Astrocyte of the cerebellum (primary cell): Measurements from ENCODE around the gene MTMR3.
A peak's percentile ranks its signal among the peaks of the same experiment; 100 is the strongest.

Source experiments
- DNase-seq: peaks from one replicate; pipeline ENCODE4 v3.0.0-alpha.2; 2011; ENCODE audit warnings: low read depth
- H3K4me3 ChIP-seq: 2 replicates; pipeline ENCODE4 v1.5.1; 2011; ENCODE audit warnings: mild to moderate bottlenecking, low read depth, low read length, moderate library complexity
- CTCF ChIP-seq: IDR thresholded peaks from 2 replicates; pipeline ENCODE4 v1.5.1; 2012; ENCODE audit warnings: low read length, low read depth, moderate library complexity, mild to moderate bottlenecking; ENCODE audit errors: missing control alignments
- in situ Hi-C: cut with HindIII; loops from 2 replicates; pipeline ENCODE4 v1.10.0; 2017; ENCODE audit warnings: low sequenced_read_pairs

MTMR3 gene

GRCh38 chr22:30041881-30042280 lies 158.9 kb downstream of the MTMR3 start:
- in situ Hi-C loops, result no loop called here
- DNase-seq, result no peak
- H3K4me3 ChIP-seq, result no peak overlapping the region
- no peak for TF ChIP-seq CTCF

GRCh38 chr22:30043161-30043560 lies 160.2 kb downstream of the MTMR3 start:
- TF ChIP-seq CTCF, result no peak
- in situ Hi-C loops, result no loop called here

GRCh38 chr22:30044369-30044768 lies 161.4 kb downstream of the MTMR3 start:
- no peak for TF ChIP-seq CTCF
- peak; percentile 95 for DNase-seq
- in situ Hi-C loops, result no loop called here
- H3K4me3 ChIP-seq, result no peak overlapping the region

More at GRCh38 chr22:30043161-30043560, 160.2 kb downstream of the MTMR3 start:
- no peak for DNase-seq
- H3K4me3 ChIP-seq, result no peak overlapping the region

- in situ Hi-C loops, result no loop called here
- no peak overlapping the region for H3K4me3 ChIP-seq
- TF ChIP-seq CTCF, result no peak
- DNase-seq, result no peak
Observed at GRCh38 chr22:30044881-30045493, 162.0 kb downstream of the MTMR3 start.

- H3K4me3 ChIP-seq, result no peak overlapping the region
- no peak for DNase-seq
- TF ChIP-seq CTCF, result no peak
- in situ Hi-C loops, result no loop called here
Observed at GRCh38 chr22:30045494-30045887, 162.5 kb downstream of the MTMR3 start.

- no peak overlapping the region for H3K4me3 ChIP-seq
- no peak for TF ChIP-seq CTCF
- in situ Hi-C loops, result no loop called here
- no peak for DNase-seq
Observed at GRCh38 chr22:30045901-30046715, 163.1 kb downstream of the MTMR3 start.
